HL-60 (cell line): ENCODE data around the gene SLC41A3.

ENCODE experiments used
- CTCF ChIP-seq: IDR thresholded peaks from one replicate; pipeline ENCODE4 v1.5.1; 2011; ENCODE audit warnings: low read length, control low read depth, inconsistent platforms; ENCODE audit not compliant: insufficient read depth
- GABPA ChIP-seq: IDR thresholded peaks from 2 replicates; pipeline ENCODE4 v1.6.1; 2012; ENCODE audit warnings: low read depth
- POLR2AphosphoS5 ChIP-seq: IDR thresholded peaks from 2 replicates; pipeline ENCODE4 v1.6.1; 2012; ENCODE audit warnings: low read depth
- REST ChIP-seq: IDR thresholded peaks from 2 replicates; pipeline ENCODE4 v1.6.1; 2012; ENCODE audit warnings: low read depth; ENCODE audit not compliant: insufficient replicate concordance
- SPI1 ChIP-seq: IDR thresholded peaks from 2 replicates; pipeline ENCODE4 v1.6.1; 2012; ENCODE audit warnings: low read depth, mild to moderate bottlenecking, borderline replicate concordance

GRCh38 chr3:126111126-126111551 lies 27.2 kb upstream of the SLC41A3 start:
- TF ChIP-seq CTCF (no peak), POLR2AphosphoS5 (no peak), GABPA (no peak), REST (no peak), SPI1 (no peak)
